ENCODE results near the gene EXOG. TPM values are rescaled to one million over a fixed set of nuclear protein-coding genes. Genes with fewer than 3 reads are reported as not detected.

Gene EXOG
- polyA plus RNA-seq, 3 donors, result 1.6 to 5.4 (median 2.4) TPM

- H3K9me3 ChIP-seq (replicated peaks in 1 of 2; ENCODE audit: control insufficient read depth in 1 of 2, insufficient read depth in 1 of 2, low read length in 2 of 2), result peaks cover 0 to 6% of the 10 kb centered on the region in 2 donors
- no peak overlapping the region for H3K27ac ChIP-seq (ENCODE audit: low read depth in 1 of 2, low read length in 2 of 2)
- H3K9ac ChIP-seq (ENCODE audit: insufficient read depth, low read length, poor library complexity, severe bottlenecking), result no peak overlapping the region
- H2AFZ ChIP-seq (ENCODE audit: insufficient read depth, low read depth, low read length, poor library complexity, severe bottlenecking), result no peak overlapping the region
- no peak for TF ChIP-seq CTCF (IDR thresholded peaks at IDR 0.05)
- no peaks in the 10 kb centered on the region for H3K4me1 ChIP-seq (ENCODE audit: control insufficient read depth in 1 of 2, insufficient read depth in 2 of 2, low read length in 2 of 2)
- H3K27me3 ChIP-seq (ENCODE audit: control insufficient read depth in 2 of 2, insufficient read depth in 2 of 2, low read length in 2 of 2), result no peaks in the 10 kb centered on the region
- H3K9me3 Mint-ChIP-seq, result peaks cover 3 to 11% (median 4%) of the 10 kb centered on the region in 7 donors
- H3K4me3 ChIP-seq (replicated peaks in 1 of 3; ENCODE audit: low read depth in 2 of 3, low read length in 3 of 3), result no peak overlapping the region
- no peaks in the 10 kb centered on the region for H3K4me1 Mint-ChIP-seq
- H3K27me3 Mint-ChIP-seq (ENCODE audit: low read depth in 3 of 3), result peaks cover 5 to 12% (median 7%) of the 10 kb centered on the region in 3 donors
- no peaks in the 10 kb centered on the region for H4K20me1 ChIP-seq (ENCODE audit: insufficient read depth, low read length)
- no peak overlapping the region for H3K4me2 ChIP-seq (replicated peaks; ENCODE audit: extremely low read depth, low read length, poor library complexity, severe bottlenecking)
- no peaks in the 10 kb centered on the region for H3K36me3 Mint-ChIP-seq
- no peak overlapping the region for H3K27ac Mint-ChIP-seq
- no peak for DNase-seq
- WGBS (ENCODE audit: insufficient coverage), result 94% methylated on average over 7 of the region's 9 CpGs
- no peaks in the 10 kb centered on the region for H3K79me2 ChIP-seq (ENCODE audit: insufficient read depth, low read length)
- no peak overlapping the region for H3K4me3 Mint-ChIP-seq
- intact Hi-C loops (cut with micrococcal nuclease), result no loop called here
- H3K36me3 ChIP-seq (replicated peaks in 1 of 2; ENCODE audit: control insufficient read depth in 1 of 2, insufficient read depth in 2 of 2, low read length in 2 of 2), result no peaks in the 10 kb centered on the region
These were observed 52.9 kb downstream of the EXOG start for GRCh38 chr3:38549082-38549481.

GRCh38 chr3:38549486-38549885, 53.3 kb downstream of the EXOG start:
- H3K27ac Mint-ChIP-seq, result no peak overlapping the region

More at GRCh38 chr3:38549486-38549885, 53.3 kb downstream of the EXOG start:
- Histone ChIP-seq H3K36me3 (replicated peaks in 1 of 2; ENCODE audit: control insufficient read depth in 1 of 2, insufficient read depth in 2 of 2, low read length in 2 of 2) (no peaks in the 10 kb centered on the region), H3K4me1 (ENCODE audit: control insufficient read depth in 1 of 2, insufficient read depth in 2 of 2, low read length in 2 of 2) (no peaks in the 10 kb centered on the region), H3K27ac (ENCODE audit: low read depth in 1 of 2, low read length in 2 of 2) (no peak overlapping the region), H4K20me1 (ENCODE audit: insufficient read depth, low read length) (no peaks in the 10 kb centered on the region), H3K4me2 (replicated peaks; ENCODE audit: extremely low read depth, low read length, poor library complexity, severe bottlenecking) (no peak overlapping the region), H3K9ac (ENCODE audit: insufficient read depth, low read length, poor library complexity, severe bottlenecking) (no peak overlapping the region), H3K79me2 (ENCODE audit: insufficient read depth, low read length) (no peaks in the 10 kb centered on the region), H3K4me3 (replicated peaks in 1 of 3; ENCODE audit: low read depth in 2 of 3, low read length in 3 of 3) (no peak overlapping the region), H3K9me3 (replicated peaks in 1 of 2; ENCODE audit: control insufficient read depth in 1 of 2, insufficient read depth in 1 of 2, low read length in 2 of 2) (peaks cover 0 to 7% of the 10 kb centered on the region in 2 donors), H3K27me3 (ENCODE audit: control insufficient read depth in 2 of 2, insufficient read depth in 2 of 2, low read length in 2 of 2) (no peaks in the 10 kb centered on the region), H2AFZ (ENCODE audit: insufficient read depth, low read depth, low read length, poor library complexity, severe bottlenecking) (no peak overlapping the region)
- Mint-ChIP-seq H3K4me1 (no peaks in the 10 kb centered on the region), H3K4me3 (no peak overlapping the region), H3K27me3 (ENCODE audit: low read depth in 3 of 3) (peaks cover 5 to 12% (median 7%) of the 10 kb centered on the region in 3 donors), H3K9me3 (peaks cover 3 to 13% (median 6%) of the 10 kb centered on the region in 7 donors), H3K36me3 (no peaks in the 10 kb centered on the region)
- intact Hi-C loops (cut with micrococcal nuclease), result no loop called here
- TF ChIP-seq CTCF (IDR thresholded peaks at IDR 0.05), result no peak
- no peak for DNase-seq
- 90% methylated on average over 7 of the region's 7 CpGs for WGBS (ENCODE audit: insufficient coverage)
